Endothelial cell of hepatic sinusoid (primary cell): ENCODE results near the gene HIVEP3.

ENCODE experiments used
- in situ Hi-C: cut with HindIII; loops from 2 replicates; pipeline ENCODE4 v1.10.0; 2017; ENCODE audit warnings: low sequenced_read_pairs

Gene HIVEP3

DNA sequence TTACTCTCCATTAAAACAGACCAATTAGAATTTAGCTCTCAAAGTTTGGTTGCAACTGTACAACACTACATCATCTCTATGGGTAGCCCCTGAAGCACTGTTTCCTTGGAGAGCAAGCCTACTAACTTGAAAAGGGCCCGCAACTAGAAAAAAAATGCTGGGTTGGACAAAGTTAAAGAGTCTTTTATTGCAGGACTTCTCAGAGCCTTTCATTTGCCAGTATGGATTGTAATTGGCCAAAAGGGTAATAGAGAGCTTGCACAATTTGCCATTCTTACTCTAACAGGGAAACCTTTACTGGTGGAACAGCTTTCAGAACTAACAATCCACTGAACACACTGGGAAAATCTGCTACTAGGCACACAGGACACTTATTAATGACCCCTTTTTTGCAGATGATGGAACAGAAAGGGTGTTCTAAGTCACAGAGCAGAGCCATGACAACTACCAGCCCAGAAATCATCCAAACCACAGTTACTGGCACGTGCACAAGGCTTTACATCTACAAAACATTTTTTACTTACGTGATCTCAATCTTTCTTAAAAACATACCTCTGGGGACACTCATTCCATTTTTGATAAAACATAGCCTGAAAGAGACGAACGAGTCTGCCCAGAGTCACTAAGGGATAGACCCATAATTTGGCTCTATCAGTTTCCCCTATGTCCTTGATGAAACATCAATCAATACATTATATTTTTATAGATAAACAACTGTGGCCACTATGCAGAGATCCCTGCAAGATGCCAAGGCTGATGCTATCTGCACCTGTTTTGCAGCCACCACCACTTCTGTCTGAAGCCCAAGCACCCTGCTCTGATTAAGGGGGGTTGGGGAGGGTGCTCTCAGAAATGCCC lies 257.9 kb downstream of the HIVEP3 start:
- in situ Hi-C loops, result no loop called here

DNA sequence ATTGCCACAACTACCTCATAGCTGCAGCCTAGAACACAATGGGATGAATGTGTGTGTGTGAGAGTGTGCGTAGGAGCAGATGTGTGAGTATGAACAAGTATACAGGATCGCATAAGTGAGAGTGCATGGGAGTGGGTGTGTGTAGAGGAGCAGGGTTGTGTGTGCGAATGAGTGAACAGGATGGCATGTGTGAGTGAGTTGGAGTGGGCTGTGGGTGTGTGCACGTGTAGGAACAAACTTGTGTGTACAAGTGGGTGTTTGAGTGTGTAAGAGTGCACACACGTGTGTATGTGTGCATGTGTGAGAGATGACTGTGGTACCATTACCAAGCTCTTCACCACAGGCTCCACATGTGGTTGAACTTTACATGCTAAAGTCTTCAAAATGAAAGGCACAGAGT lies 258.8 kb downstream of the HIVEP3 start:
- in situ Hi-C loops, result no loop called here

DNA sequence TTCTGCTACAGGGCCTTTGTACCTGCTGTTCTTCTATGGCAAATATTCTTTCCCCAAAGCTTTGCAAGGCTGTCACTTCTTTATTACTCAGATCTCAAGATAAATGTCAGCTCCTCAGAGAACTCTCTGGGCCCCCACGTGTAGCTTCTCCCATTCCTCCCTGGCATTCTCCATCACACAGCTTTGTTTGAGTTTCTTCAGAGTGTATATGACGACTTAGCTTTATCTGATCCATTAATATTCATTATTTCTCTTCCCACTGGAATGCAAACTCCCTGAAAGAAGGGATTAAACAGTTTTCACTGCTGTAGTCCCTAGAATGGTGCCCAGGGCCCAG lies 259.6 kb downstream of the HIVEP3 start:
- in situ Hi-C loops, result no loop called here

DNA sequence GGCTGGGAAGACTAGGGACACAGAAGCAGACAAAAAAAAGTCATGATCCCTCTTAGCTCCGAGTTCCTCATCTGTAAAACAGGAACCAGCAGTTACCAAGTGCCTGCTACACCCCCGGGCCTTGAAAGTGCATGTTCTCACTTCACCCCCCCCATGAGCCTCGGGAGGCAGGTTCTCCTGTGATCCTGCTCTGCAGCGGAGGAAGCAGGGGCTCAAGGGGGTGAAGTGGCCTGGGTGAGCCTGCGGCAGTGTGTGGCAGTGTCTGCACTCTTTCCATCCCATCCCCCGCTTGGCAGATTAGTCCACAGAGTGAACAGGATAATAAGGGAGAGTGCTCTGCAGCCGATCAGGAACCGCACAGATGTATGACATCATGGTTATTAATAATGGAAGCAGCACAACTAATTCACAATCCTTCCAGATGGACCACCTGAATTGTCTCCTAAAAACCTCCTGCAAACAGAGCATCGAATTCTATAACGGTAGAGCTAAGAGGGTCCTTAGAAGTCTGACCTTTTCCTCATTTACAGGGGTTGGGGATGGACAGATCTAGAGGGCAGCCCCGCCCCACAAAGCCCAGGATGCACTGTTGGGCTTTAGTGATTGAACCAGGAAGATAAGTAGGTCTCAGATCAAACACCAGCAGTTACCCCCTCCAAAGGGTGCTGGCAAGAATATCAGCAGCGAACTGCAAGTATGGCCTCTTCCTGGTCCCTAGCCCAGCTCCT lies 260.1 kb downstream of the HIVEP3 start:
- in situ Hi-C loops, result no loop called here

DNA sequence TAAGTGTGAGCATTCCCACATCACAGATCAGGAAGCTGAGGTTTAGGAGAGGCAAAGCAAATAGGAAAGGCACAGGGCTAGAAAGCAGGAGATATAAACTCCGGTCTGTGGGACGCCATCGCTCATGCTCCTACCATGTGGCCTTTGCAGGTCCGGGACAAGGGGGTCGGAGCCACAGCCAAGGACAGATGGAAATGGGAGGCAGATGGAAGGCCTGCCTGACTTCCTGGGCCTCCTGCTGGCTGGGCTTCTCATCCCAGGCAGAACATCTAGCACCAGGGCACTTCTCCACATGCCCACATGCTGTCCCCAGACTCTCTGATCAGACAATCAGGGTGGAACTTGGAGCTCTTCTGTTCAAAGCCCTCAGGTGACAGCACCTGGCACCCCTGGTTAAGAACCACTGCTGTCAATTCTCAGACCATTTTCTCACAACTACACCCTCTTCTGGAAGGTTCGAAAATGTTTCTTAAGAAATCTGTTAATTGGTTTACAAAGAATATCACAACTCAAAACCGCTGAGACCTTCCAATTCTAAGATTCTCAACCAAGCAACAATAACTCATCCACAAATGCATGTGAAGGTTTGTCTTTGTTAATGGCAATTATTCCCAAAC lies 260.9 kb downstream of the HIVEP3 start:
- in situ Hi-C loops, result no loop called here

DNA sequence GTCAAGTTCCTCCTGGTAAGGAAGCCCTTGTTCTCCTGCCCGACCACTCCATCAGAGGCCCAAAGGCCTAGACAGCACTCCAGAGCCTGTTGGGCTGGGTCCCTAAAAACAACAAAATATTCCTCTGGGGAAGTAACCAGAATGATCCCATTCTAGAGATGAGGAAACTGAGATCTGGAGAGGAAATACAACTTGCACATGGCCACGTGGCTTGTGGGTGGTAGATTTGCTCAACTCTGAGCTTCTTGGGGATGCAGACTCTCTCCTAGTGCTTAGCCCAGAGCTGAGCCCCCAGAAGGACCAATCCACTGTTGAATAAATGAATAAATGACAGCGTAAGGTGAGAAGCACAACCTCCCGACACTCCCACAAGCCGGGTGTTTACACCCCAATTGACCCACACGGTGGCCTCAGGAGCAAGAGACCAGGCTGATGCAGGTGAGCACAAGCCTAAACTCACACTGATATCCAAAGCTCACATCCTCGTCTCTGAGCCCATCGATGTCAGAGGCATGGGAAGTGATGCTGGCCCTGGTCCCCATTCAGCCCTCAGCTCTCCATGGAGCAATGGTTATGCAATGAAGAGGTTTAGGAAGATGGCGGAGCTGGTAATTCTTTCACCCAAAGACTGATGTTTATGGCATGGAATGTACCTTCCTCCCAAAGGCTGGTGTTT lies 261.8 kb downstream of the HIVEP3 start:
- in situ Hi-C loops, result no loop called here

DNA sequence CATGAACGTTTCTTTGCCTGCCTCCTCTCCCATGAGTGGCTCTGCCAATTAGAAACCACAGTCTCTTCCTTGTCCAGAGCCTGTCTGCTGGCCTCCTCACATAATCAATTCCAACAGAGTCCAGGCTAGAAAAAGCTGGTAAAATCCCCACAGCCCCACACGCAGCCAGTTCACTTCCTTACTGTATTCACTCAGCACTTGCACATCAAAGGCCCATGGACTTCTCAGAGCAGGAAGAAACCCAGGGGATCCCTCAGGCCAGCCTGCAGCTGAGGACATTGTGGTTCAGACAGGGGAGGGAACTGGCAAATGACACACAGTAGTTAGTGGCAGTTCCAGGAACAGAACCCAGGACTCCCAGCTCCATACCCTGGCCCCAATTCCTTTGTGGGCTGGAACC lies 262.7 kb downstream of the HIVEP3 start:
- in situ Hi-C loops, result no loop called here

DNA sequence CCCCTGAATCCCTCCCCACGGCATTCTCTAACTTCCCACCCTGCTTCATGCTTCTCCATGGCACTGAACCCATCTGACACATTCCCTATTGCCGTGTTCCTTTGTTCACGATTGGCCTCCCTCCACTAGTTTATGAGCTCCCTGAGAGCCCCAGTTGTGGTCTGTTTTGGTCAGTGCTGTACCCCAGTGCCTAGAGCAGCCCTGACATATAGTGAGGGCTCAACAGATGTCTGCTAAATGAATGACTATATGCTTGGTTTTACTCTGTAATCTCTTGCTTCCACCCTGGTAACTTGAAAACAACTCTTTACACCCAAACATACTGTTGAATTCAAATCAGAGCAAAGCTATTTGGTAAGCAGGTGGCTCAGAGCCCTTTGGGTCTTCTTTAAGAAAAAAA lies 263.1 kb downstream of the HIVEP3 start:
- in situ Hi-C loops, result no loop called here

DNA sequence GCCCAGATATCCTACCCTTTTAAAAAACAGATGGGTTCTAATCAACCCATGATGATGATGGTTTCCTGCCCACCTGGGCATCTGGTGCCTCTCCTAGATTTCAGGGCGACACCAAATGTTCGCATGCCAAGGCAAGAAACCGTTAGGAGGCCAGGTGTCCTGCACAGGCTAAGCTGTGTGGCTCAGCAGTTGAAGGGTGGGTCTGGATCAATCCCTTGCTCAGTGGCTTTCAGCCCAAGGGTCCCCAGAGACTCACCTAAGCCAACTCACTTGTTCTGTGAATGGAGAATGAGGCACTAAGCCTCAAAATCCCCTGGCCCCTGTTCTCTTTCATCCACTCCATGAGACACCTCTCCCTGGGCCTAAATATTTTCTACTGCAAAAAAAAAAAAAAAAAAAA lies 265.1 kb downstream of the HIVEP3 start:
- in situ Hi-C loops, result no loop called here

DNA sequence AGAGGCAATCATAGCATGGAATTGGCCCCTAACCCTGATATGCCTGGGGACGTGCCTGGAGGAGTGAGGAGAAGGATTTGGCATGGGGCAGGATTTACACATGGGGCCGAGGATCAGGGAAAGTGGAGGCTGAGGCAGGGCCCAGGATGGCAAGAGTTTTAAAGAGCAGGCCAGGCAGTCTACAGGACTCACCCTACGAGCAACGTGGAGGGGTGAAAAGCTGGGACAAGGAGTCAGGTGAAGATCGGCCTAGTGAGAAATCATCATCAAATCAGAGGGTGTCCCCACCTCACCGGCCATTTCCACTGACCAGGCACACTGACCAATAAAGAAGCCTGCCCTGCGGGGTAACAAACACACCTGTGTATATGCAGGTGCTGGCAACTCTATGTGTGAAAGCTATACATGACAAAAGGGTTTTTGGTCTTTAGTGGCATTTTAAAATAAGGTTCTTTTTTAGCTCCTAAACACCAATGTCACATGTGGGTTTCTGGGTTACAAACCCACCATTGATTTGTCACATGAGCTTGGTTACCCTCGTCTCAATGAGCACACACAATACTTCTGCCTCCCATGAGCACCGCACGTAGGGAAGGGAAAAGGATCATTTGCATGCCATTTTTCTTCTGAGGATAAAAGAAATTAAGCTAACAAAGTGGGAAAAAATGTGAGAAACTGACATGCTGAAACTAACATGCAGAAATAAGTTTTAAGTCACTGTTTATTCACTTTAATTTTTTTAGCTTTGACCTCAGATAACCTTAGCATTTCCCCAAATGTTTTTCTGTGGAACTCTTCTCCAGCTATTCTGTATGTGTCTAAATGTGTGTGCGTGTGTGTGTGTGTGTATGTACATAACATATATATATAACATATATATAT lies 266.1 kb downstream of the HIVEP3 start:
- in situ Hi-C loops, result no loop called here

DNA sequence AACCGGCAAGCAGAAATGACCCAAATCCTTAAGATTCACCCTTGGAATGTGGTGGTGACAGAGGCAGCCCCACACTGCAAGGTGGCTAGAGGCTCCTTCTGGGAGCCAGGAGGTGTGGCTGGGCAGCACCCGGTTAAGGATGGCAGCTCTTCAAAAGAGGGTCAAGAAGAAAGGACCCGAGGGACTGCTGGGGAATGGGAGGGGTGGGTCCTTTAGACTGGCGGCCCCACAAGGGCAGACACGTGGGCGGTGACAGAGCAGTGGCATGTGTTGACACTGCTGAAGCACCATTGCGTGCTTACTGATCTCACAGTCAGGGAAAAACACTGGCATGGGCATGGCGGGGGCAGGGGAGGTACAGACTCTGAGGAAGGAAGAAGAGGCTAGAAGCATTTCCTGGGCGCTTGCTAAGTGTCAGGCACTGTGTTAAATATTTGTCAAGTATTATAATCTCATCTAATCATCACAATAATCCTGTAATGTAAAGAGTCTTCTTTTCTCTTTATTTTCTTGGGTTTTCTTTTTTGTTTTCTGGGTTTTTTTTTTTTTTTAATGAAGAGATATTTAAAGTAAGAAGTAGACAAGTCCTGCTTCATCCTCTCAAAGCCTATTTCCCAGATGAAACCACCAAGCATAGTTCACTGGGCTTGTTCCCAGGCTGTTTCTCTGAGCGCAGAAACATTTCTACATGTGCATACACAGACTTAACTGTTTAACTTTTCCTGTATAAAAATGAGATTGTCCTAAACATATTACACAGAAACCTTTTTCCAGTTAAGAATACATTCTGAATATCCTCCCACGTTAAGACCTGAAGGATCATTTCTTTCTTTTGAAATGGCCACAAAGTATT lies 268.5 kb downstream of the HIVEP3 start:
- in situ Hi-C loops, result no loop called here

DNA sequence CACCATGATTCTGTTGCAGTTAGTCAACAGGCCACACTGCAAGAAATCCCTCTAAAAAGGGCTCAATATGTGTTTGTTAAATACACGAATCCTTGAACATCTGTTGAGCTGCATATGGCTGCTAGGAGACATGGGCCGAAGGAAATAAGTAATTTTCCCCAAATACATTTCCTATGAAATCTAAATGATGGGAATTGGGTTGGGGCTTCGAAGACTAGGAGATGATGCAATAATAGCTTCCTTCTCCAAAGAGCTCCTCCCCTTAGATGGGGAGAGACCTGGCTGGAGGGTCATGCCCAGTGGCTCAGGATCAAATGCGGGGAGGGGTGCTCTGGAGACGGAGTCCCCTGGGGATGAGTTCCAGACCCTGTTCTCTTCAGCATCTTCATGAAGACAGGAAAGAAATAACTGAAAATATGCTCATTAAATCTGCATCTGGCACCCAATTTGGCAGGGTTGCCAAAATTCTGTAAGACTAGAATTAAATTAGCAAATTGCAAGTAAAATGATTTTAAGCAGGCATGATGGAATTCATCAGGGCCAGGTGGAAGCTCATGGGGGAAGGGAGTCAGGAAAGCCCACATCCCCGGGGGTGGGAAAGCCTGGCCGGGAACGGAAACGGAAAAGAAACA lies 269.2 kb downstream of the HIVEP3 start:
- in situ Hi-C loops, result no loop called here

DNA sequence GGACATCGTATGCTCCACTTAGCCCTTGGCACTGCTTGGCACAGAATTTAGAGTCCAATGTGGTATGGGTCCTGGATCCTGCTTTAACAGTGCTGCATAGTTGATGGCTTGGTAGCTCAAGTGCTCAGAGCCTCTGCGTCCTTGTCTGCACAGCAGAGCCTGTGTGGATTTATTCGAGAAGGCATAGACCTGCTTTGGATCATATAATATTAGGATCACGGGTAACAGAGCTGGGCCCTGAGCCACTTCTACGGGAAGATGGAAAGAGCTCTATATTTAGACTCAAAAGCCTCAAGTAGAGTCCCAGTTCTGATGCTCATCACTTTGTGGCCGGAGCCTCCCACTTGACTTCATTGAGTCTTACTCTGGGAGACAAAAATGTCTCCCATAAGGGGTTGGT lies 269.9 kb downstream of the HIVEP3 start:
- in situ Hi-C loops, result no loop called here

DNA sequence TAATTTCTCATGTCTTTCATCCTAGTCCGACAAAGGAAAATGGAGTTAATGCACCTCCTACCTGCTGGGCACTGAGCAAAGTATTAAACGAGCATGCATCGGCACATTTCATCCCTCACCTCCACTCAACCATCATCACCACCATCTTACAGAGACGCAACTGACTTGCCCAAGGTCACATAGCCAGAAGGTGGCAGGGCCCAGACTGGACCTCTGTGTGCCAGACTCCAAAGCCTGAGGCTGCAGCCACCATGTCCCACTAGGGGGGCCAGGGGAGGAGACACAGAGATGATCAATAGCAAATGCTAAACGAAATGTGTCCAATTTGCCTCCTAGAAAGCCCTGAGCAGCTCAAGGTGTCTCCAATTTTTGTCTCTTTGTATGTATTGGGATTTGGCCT lies 270.5 kb downstream of the HIVEP3 start:
- in situ Hi-C loops, result no loop called here

DNA sequence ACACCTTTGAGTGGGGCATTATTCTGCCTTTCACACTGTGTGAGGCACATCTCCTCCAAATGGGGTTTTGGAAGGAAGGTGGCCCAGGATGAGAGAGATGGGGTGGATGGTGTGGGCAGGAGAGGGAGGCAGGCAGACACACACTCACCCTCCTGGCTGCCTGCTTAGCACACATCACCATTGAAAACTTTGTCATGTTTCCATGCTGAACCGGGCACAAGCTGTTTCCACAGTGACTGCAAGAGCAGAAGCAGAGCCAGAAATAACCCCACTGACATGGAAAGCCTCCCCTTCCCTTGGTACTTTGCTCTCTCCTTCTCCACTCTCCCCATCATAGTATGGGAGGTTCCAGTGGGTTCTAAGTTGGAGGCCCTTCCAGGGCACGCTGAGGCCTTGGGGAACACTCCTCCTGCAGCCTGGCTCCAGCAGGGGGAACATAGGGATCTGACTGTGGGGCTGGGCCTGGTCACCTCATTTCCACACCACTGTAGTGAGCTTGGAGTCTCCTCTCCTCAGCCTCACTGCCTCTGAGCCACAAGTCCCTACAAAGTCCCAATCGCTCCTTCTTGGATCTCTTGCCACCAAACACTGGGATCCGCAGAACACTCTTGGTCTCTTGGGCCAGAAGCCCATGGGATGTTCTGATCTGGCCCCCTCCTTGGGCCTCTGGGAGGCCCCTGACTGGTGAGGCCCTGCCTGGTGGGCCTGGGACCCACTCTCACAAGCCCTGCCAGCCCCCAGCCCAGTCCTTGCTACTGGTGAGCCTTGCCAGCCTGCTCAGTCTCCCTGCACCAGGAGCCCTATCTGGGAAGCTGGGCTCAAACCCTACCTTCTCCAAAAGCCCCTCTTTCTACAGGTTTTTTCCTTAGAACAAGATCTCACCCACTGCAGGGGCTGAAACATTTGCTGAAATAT lies 271.2 kb downstream of the HIVEP3 start:
- in situ Hi-C loops, result no loop called here

DNA sequence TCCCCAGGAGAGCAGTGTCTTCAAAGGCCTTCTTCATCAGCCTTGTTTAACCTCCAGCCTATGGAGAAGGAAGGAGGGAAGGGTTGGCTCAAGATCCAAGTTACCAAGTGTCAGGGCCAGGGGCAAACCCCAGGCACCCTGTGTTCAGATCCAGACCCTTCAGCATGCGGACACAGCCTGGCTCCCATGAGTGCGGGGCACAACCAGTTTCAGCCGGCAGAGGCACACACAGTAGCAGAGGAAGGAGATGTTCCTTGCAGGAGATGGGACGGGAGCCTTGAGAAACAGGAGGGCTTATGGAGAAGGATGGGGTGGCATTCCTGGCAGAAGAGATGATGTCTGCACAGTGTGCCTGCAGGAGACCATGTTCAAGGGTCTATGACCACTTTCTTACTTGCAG lies 272.5 kb downstream of the HIVEP3 start:
- in situ Hi-C loops, result no loop called here

DNA sequence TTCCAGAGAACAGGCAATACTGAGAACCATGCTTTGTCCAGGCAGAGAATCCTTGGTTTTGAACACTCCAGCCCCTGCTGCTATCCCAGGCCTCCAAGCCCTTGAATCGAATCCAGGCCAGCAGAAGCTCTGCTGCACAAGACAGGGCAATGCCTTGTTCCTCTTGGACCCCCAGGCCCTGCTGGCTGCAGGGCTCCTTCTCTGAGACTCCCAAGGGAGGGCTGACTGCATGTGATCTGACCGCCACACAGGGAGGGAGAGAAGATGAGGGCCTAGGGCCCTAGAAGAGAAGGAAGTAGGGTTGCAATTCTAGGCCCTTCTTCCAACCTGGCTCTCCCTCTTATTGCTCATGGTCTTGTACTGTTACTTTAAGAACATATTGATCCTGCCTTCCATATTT lies 273.7 kb downstream of the HIVEP3 start:
- in situ Hi-C loops, result no loop called here
